Nephron (organoid): ENCODE data around the gene TLCD3A.

Experiments
- H3K27ac Mint-ChIP-seq, 3 experiments: 2 replicates each; pipeline ENCODE4 v1.8.0; 2020; ENCODE audit warnings: mixed read lengths in 3 of 3, mild to moderate bottlenecking in 2 of 3, moderate library complexity in 1 of 3
- H3K27me3 Mint-ChIP-seq: 2 replicates; pipeline ENCODE4 v1.8.0; 2021; ENCODE audit warnings: low read depth, mild to moderate bottlenecking, moderate library complexity, mixed read lengths
- H3K36me3 Mint-ChIP-seq: 2 replicates; pipeline ENCODE4 v1.8.0; 2020; ENCODE audit warnings: low read depth, mixed read lengths
- H3K4me1 Mint-ChIP-seq: 2 replicates; pipeline ENCODE4 v1.8.0; 2020; ENCODE audit warnings: mixed read lengths
- H3K4me3 Mint-ChIP-seq, 3 experiments: 2 replicates each; pipeline ENCODE4 v1.8.0; 2020; ENCODE audit warnings: mild to moderate bottlenecking in 3 of 3, mixed read lengths in 3 of 3, moderate library complexity in 2 of 3
- H3K9me3 Mint-ChIP-seq: 2 replicates; pipeline ENCODE4 v1.8.0; 2020; ENCODE audit warnings: mixed read lengths
- CTCF ChIP-seq, 3 experiments: fragments of 200-600 bp; sonication (generic); IDR thresholded peaks; one replicate each; pipeline ENCODE4 v1.5.0; 2021; ENCODE audit warnings: antibody characterized with exemption in 3 of 3; ENCODE audit not compliant: unreplicated experiment in 3 of 3

TLCD3A gene

DNA sequence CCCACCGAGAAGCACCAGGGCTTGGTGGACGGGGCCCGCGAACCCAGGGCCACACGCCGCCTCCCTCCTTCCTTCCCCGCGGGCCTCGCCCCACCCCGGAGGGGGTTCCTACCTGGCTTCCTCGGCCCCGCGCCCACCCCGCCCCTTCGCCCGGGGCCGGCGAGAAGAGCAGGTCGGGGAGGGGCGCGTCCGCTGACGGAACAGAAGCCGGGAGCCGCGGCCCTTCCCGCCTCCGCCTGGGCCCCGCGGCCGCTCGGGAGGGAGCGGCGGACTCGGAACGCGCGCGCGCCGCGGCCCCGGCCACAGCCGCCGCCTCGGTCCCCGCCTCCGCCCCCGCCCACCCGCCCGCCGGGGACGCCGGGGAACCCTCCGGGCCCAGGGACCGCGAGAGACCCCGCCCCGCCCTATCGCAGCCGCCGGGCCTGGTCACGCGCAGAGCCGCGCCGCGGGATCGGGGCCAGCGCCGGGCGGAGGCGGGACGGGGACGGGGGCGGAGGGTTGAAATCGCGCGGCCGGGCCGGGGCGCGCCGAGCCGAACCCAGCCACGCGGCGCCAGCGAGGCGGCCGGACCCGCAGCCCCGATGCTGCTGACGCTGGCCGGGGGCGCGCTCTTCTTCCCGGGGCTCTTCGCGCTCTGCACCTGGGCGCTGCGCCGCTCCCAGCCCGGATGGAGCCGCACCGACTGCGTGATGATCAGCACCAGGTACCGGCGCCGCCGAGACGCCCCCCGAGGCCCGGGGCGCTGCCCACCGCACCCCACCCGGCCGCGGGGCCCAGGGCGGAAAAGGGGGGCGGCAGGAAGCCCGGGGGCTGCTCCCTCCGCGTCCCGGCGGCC, at the start of gene TLCD3A:
TLCD3A (plus strand) TSS at position 530 of the 835 bp plus-strand sequence; CDS start at position 582, 52 bp downstream.
- peaks cover 21% of the 10 kb centered on the region for H3K4me1 Mint-ChIP-seq
- no peaks in the 10 kb centered on the region for H3K27me3 Mint-ChIP-seq
- H3K27ac Mint-ChIP-seq = peak within 1 kb of the TSS; percentile 16 to 85 (median 61)
- H3K9me3 Mint-ChIP-seq = no peaks in the 10 kb centered on the region
- peak within 1 kb of the TSS; percentile 90 to 95 (median 94) for H3K4me3 Mint-ChIP-seq
- peaks cover 10% of the 10 kb centered on the region for H3K36me3 Mint-ChIP-seq
- TF ChIP-seq CTCF (IDR thresholded peaks at IDR 0.05; ENCODE audit: unreplicated experiment in 3 of 3) = no peak

DNA sequence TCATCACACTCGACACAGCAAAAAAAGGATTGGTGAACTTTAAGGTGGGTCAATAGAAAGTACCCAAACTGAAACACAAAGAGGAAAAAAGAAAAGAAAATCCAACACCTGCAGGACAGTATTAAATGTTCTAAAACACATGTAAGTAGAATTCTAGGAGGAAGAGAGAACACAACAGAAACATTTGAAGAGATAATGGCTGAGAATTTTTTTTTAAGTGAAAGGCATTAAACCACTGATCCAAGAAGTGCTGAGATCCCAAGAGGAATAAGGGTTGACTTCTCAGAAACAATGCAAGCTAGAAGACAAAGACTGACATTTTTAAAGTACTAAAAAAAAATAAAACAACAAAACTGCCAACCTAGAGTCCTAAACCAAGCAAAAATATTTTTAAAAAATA, 49.4 kb upstream of the TLCD3A start:
- Mint-ChIP-seq H3K36me3 (peaks cover 66% of the 10 kb centered on the region), H3K9me3 (no peaks in the 10 kb centered on the region), H3K27me3 (no peaks in the 10 kb centered on the region), H3K4me1 (peaks cover 10% of the 10 kb centered on the region), H3K4me3 (no peak overlapping the region), H3K27ac (no peak overlapping the region)
- TF ChIP-seq CTCF (IDR thresholded peaks at IDR 0.05; ENCODE audit: unreplicated experiment in 3 of 3) = no peak

- Mint-ChIP-seq H3K36me3 (peaks cover 73% of the 10 kb centered on the region), H3K27me3 (no peaks in the 10 kb centered on the region), H3K9me3 (no peaks in the 10 kb centered on the region), H3K4me3 (no peak overlapping the region), H3K27ac (no peak overlapping the region), H3K4me1 (peaks cover 10% of the 10 kb centered on the region)
- no peak for TF ChIP-seq CTCF (IDR thresholded peaks at IDR 0.05; ENCODE audit: unreplicated experiment in 3 of 3)
Measured at GRCh38 chr17:683499-684254, 48.7 kb upstream of the TLCD3A start.

DNA sequence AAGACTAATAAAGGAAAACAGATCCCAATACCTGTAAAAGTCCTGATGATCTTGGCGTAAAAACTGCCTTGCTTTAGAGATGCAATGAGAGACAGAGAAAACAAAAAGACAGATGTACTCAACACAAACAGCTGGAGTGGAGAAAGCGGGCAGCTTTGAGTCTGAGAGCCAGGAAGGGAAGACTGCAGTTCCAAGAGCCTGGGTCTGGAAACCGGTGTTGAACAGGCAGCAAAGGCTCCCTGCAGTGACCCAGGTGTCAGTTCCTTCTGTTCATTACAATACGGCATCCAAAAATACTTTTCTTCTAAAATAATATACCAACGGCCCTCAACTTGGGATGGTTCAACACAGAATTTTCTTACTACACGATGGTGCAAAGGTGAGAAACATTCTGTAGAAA, 47.4 kb upstream of the TLCD3A start:
- Mint-ChIP-seq H3K4me1 (peaks cover 10% of the 10 kb centered on the region), H3K36me3 (peaks cover 72% of the 10 kb centered on the region), H3K27ac (no peak overlapping the region), H3K4me3 (no peak overlapping the region), H3K9me3 (no peaks in the 10 kb centered on the region), H3K27me3 (no peaks in the 10 kb centered on the region)
- no peak for TF ChIP-seq CTCF (IDR thresholded peaks at IDR 0.05; ENCODE audit: unreplicated experiment in 3 of 3)

DNA sequence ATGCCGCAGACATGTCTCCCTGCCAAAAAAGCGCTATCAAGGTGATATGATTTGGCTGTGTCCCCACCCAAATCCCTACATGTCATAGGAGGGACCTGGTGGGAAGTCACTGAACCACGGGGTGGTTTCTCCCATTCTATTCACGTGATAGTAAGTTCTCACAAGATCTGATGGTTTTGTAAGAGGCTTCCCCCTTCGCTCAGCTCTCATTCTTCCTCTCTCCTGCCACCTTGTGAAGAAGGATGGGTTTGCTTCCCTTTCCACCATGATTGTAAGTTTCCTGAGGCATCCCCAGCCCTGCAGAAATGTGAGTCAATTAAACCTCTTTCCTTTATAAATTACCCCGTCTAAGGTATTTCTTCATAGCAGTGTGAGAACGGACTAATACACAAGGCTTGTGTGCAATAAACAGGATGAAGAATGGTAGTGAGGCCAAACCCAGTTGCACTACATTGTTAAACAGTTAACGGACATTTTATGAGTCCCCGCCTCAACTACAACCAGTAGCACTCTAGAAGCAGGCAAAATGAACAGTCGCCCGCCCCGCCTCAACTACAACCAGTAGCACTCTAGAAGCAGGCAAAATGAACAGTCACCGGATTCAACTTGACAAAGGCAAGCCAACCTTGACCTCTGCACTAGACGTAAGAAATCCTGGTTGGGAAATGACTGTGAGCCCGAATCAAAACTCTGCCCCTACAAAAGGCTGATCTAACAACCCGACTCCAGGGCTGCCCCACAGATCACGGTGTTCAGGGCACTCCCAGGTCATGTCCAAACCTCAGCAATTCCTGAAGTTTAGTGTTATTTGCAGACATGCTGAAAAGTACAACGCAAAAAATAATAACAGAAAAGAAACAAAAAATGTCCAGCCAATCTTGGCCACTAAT, 44.1 kb upstream of the TLCD3A start:
- Mint-ChIP-seq H3K9me3 (no peaks in the 10 kb centered on the region), H3K4me3 (no peak overlapping the region), H3K27ac (peak overlapping the region in 1 of 3 experiments; percentile 10), H3K27me3 (no peaks in the 10 kb centered on the region), H3K4me1 (peaks cover 10% of the 10 kb centered on the region), H3K36me3 (peaks cover 65% of the 10 kb centered on the region)
- peak in 1 of 3 experiments; percentile 47 for TF ChIP-seq CTCF (IDR thresholded peaks at IDR 0.05; ENCODE audit: unreplicated experiment in 3 of 3)
